HL-60/S4 treated with phorbol 12-myristate 13-acetate at 8.2 ng/mL for 4 days and 3 days (cell line): ENCODE data around the gene ATP6V0A1.
"Not testable (repeated sequence)": the region's sequence is repeated elsewhere in the genome, so short reads cannot be mapped to it uniquely, and the experiment has no call there.

ENCODE experiments used
- in situ Hi-C: fragments of 300-500 bp; cut with MboI; formaldehyde crosslinking; loops from 2 replicates; pipeline ENCODE4 v1.15.0; 2022; ENCODE audit warnings: low sequenced_read_pairs

ATP6V0A1 gene

DNA sequence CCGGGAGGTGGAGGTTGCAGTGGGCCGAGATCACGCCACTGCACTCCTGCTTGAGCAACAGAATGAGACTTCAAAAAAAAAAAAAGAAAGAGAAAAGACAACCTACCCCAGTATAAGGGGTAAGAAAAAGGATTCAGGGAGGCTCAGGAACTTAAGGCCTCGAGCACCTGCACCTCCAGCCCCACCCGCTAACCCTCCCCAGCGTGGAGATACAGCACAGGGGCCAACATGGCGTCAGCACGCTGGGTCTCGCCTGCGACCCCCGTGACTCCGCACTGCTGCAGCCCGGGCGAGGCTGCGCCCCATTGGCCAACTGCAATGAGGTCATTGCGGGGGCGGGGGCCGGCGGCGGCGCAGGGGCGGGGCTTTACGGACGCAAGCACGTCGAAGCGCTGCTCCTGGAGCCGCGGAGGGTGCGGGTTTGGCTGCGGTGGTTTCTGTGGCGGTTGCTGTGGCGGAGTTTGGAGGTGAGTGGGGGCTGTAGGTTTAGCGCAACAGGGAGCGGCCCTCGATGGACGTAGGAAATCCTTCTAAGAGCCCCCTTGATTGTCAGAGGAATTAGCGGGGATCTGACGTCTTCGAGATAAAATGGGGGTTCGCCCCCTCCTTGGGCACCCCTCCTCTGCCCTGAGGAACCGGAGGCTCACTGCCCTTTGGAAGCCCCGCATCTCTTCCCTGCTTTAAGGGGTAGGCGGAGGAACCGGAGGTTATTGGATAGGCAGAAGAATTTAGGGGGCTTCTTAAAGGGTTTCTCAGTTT is at the start of gene ATP6V0A1:
ATP6V0A1 (plus strand) TSS at position 382 of the 759 bp plus-strand sequence. CDS start 2,017 bp downstream, outside the sequence.
- in situ Hi-C loops = no loop called here

DNA sequence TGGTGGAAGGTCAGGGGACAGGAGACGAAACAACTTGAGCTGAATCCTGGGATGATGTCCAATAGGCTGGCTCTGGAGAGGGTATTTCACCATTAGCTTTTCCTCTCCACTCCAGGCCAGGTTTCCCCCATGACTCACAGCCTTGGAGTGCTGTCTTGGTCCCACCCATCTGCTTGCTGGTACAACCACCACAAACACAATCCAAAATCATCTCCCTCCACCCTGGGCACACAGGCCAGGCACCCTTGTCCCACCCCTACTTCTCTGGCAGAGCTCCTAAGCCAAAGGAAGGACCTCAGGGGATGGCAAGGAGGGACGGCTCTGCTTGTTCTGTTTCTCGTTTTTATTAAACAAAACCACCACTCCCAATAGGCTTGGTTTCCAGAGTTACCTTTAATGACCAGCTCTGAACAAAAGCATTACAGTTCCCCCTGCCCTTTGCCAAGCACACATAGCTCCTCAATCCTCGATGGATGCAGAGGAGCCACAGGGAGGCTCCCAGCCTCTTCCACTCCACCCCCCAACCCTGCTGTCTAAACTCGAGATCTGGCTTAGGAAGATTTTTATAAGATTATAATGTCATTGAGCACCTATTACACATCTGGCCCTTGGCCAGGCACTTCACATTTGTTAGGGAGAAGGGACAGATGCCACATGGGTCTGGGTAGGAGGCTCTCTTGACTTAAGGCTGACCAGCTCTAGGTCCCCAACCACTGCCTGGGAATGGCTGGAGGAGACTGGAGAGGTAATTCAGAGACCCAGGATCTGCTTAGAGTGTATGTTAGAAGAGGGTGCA is 49.0 kb upstream of the ATP6V0A1 start:
- in situ Hi-C loops = loop anchor here (10.0 kb wide), 1 partner anchor 85 kb away; no protein-coding TSS in a partner anchor

DNA sequence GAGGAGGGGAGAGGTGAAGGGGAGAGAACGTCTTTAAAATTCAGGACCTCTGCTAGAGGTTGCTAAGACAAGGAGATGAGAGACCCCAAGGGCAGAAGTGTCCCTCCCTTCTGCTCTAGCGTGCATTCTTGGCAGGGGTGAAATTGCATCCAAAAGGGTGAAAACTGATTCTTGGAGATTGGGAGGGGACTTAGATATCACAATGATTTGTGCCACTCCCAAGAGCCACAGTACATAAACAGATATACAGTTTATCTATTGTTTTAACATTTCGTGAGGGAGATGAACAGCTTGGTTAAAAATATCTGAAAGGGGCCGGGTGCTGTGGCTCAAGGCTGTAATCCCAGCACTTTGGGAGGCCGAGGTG is 48.4 kb upstream of the ATP6V0A1 start:
- in situ Hi-C loops = no loop called here

DNA sequence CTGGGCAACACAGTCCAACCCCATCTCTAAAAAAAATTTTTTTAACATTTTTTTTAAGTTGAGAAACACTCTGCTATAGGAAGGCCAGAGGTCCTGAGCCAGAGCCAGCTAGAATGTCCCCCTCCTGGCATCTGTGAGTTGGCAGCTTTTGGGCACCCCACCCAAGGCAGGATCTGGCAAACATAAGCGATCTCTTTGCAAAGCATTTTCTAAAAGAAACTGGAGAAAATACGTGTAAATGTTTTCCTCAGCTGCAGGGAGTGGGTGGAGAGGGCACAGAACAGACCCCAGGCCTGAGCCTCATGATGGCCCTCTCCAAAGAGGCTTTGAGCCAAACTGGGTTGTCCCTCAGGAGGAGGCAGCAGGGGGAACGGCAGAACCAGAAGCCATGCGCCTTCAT is 47.3 kb upstream of the ATP6V0A1 start:
- in situ Hi-C loops = no loop called here

DNA sequence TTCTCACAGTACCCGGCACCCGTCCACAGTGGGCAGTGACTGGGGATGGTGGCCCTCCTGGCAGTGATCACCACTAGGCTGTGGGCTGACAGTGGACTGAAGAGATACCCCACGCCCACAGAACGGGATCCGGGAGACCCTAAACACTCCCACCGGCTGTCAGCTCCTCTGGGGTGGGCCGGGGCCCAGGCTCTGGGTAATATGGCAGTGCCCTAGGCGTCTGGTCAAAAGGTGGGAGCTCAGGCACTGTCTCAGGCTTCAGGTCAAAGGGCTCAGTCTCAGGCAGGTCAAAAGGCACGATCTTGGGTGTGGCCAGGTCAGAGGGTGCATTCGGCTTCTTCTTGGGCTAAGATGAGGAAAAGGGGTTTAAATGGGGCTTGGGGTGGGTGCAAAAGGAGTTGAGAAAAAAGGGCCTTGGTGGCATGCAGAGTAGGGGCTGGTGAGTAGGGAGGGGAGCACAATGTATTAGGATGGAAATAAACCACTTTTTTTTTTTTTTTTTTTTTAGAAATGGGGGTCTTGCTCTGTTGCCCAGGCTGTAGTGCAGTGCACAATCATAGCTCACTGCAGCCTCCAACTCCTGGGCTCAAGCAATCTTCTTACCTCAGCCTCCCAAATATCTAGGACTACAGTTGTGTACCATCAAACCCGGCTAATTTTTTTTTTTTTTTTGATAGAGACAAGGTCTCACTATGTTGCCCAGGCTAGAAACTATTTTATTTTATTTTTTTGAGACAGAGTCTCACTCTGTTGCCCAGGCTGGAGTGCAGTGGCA is 46.6 kb upstream of the ATP6V0A1 start:
- in situ Hi-C loops = no loop called here

DNA sequence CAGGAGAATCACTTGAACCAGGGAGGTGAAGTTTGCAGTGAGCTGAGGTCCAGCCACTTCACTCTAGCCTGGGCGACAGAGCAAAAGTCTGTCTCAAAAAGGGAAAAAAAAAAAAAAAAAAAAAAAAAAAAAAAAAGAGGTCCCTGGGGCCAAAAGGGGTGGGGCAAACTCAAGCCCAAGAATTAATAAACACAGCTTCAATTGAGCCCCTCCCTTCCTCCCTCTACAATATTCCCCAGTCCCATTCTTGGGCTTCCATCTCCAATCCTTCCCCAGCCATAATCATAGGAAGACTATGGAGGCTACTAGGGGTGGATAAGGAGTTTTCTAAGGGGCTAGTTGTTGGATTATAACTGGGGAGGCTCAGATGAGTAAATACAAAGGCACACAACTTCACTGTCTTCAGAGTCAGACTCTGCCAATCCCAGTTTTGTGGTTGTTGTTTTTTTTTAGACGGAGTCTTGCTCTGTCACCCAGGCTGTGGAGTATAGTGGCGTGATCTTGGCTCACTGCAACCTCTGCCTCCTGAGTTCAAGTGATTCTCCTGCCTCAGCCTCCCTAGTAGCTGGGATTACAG is 45.1 kb upstream of the ATP6V0A1 start:
- in situ Hi-C loops = no loop called here

DNA sequence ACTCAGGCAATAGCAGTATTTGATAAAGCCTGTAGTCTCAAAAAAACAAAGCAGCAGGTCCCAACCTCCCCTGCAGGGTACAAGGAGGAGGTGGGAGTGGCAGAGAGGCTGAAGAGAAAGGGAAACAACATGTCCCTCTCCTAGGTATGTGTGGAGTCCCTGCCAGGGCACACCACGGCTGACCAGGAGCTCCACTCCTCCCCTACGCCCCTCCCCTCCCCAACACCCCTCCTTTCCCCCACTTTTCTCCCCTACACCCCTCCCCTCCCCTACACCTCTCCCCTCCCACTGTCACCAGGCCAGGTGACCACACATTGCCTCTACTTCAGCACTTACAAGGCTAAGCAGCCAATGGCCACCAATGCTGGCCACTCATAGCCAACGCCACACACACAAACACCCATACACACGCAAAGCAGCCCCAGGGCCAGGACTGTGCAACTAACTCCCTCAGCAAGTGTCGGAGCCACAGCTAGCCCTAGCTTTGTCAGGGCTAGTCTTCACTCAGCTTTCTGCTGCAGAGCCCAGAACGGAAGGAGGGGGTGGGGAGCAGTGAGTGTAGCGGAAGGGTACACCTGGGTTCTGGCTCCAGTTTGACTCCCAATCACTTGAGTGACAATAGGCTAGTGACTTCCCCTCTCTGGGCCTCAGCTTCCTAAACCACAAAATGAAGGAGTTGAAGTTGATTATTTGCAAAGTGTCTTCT is 43.8 kb upstream of the ATP6V0A1 start:
- in situ Hi-C loops = no loop called here

DNA sequence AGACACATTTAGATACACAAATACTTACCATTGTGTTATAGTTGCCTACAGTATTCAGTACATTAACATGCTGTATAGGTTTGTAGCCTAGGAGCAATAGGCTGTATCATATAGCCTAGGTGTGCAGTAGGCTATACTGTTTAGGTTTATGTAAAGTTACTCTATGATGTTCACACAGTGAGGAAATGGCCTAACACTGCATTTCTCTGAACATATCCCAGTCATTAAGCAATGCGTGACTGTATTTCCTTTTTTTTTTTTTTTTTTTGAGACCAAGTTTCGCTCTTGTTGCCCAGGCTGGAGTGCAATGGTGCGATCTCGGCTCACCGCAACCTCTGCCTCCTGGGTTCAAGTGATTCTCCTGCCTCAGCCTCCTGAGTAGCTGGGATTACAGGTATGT is 40.7 kb upstream of the ATP6V0A1 start:
- in situ Hi-C loops = not testable (repeated sequence)

DNA sequence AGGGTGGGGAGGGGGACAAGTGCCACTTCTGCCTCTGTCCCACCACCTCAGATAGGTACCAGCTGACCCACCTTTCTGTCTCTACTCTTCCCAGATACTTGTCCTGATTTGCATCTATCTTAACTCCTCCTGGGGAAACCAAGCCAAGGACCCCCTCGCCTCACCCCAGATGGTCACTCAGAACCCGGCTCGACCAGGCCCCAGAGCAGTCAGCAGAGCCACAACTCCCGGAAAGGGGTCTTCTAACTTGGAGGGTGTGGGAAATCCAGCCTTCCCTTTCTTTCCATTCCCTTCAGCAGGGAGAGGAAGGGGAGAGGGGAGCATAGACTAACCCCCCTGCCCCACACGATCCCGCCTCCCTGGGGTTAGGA is 37.6 kb upstream of the ATP6V0A1 start:
- in situ Hi-C loops = no loop called here

DNA sequence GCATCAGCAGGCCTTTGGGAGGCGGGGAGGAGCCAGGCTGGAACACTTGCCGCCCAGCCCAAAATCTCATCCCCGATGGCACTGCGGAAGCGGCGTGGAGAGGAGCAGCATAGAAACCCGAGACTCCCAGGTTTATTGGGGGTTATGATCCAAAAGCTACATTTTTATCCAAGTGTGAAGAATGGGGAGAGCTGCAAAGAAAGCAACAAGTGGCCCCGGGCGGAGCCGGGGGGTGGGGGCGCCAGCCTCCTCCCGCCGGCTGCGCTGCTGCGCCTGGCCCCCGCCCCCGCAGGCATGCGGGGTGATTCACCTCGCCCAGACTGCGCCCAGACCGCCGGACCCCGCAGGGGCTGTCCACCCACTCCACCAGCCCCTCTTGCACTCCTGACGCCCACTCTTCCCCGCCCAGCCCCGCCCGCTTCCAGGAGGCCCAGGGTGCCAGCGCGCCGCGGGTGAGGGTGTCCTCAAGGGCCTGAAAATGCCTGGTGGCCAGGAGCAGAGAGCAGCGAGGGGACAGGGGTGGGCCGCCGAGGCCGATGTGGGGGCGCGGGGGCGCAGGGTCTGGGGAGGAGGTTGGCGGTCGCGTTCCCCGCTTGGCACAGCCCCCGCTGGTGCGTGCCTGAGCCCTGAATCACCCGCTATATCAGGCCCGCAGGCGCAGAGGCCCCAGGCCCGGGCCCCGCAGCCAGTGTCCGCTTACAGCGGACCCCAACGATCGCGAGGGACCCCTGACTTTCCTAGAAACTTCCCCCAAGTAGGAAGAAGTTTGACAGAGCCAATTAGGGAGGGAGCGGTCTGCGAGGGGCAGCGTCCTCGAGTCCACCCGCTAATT is 37.0 kb upstream of the ATP6V0A1 start:
- in situ Hi-C loops = no loop called here

DNA sequence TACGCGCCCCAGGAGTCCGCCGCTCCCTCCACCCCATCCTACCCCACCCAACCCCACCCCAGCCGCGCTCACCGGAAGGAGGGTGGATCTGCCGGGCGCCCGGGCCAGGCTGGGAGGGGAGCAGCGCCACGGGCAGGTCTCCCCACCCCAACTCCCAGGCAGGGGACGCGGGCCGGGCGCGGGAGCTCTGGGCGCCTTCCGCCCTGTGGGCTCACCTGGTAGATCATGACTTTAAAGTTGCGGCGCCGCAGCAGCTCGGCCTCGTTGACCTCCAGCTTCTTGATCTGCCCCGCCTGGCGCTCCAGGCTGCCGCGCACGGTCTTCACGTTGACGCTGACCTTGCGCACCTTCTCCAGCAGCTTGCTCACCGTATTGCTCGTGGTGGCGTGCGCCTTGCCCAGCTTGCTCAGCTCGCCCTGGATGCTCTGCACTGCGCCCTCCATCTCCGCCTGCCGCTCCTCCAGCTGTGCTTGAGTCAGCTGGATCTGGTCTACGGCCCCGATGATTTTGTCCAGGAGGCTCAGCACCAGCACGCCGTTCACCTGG is 36.2 kb upstream of the ATP6V0A1 start:
- in situ Hi-C loops = no loop called here

DNA sequence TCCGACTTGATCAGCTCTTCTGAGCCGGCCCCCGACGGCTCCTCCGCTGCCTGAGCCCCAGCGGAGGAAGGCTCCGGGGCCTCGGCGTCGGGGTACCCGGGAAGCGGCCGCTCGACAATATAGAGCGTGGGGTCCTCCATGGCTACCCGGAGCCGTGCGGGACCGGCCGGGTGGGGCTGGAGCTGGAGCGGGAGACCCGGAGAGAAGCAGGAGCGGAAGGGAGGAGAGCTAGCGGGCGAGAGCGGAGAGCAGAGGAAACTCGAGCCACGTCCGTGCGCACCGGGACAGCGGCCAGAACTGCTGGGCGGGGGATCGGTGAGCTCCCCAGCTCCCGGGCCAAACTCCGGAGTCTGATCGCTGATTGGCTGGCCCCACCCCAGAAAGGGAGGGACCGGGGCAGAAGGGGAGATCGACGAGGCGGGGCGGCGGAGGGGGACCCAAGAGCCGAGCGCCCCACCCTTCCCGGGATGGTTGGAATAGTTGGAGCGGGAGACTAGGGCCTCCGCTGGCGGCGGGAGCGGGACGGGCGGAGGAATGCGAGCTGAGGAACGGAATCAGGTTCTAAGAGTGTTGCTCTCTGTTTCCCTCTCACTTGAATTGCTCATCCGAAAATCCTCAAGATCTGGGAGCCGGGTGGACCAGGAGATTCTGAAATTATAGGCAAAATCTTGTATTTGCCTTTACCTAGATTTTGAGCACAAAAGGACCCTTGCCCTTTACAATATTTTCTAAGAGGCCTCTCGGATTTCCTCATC is 35.5 kb upstream of the ATP6V0A1 start, which contains the start of gene CAVIN1:
CAVIN1 (minus strand) TSS at position 299 of the 755 bp plus-strand sequence; CDS start at position 140, 159 bp downstream.
- in situ Hi-C loops = no loop called here

DNA sequence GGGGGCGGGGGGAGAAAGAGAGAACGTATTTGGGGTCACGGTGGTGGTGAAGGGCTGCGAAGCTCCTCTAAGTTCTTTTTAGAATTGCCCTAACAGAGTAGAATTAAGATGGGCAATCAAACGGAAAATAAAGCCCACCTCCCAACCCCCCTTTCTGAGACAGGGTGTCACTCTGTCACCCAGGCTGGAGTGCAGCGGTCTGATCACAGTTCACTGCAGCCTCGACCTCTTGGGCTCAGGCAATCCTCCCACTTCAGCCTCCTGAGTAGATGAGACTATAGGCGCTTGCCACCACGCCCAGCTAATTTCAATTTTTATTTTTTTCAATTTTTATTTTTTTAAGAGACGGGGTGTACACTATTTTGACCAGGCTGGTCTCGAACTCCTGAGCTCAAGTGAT is 34.9 kb upstream of the ATP6V0A1 start:
- in situ Hi-C loops = no loop called here

DNA sequence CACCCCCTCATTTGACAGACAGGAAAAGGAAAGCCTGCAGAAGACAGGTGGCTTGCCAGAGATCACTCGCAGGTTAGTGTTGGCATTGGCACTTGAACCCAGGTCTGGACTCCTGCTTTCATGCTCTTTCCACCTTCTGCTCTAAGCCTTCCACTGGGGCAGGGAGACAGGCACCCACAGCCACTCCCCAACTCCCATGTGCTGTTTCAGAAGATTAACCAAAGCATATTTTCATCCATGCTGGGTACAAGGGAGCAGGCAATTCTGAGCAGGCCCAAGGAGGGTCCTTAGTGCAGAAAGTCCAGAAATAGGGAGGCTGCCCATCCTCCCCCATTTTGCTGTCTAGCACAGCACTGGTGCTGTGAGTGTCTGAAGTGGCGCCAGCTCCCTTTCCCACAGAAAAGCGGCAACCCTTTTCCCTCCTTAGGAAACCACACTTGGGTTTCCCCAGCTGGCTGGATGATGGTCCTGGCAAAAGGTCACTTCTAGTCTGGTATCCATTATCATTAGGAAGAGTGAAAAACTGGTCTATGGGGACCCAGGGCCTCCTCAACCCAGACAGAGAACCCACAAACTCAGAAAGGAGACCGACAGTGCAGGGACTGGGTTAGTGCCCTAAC is 33.6 kb upstream of the ATP6V0A1 start:
- in situ Hi-C loops = no loop called here

DNA sequence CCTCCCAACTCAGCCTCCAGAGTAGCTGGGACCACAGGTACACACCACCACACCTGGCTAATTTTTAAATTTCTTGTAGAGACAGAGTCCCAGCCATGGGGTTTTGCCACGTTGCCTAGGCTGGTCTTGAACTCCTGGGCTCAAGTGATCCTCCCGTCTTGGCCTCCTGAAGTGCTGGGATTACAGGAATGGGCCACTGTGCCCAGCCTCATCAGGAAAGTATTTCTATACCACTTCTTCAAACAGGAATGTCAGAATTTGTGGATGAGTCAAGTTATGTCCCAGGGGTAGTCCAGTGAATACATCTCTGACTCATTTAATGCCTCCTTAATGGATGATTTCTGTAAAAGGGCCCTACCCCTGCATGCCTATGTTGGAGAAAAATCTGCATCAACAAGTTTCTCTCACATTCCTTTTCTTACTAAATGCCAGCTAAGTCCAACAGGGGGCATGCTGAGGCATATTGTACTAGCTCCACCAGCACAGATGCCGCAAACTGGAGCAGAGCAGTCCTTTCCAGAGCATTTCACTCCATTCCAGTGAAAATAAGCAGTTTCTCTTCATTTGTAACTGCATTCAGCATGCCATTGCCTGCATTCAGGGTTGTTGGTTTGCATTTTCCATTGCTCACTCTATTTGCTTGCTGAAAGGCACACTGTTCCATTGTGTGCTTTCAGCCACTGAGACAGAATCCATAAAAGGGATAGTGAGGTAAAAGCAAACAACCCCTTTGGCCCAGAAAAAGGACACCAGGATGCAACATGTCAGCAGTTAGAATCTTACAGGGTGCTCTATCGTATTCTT is 30.3 kb upstream of the ATP6V0A1 start:
- in situ Hi-C loops = no loop called here

DNA sequence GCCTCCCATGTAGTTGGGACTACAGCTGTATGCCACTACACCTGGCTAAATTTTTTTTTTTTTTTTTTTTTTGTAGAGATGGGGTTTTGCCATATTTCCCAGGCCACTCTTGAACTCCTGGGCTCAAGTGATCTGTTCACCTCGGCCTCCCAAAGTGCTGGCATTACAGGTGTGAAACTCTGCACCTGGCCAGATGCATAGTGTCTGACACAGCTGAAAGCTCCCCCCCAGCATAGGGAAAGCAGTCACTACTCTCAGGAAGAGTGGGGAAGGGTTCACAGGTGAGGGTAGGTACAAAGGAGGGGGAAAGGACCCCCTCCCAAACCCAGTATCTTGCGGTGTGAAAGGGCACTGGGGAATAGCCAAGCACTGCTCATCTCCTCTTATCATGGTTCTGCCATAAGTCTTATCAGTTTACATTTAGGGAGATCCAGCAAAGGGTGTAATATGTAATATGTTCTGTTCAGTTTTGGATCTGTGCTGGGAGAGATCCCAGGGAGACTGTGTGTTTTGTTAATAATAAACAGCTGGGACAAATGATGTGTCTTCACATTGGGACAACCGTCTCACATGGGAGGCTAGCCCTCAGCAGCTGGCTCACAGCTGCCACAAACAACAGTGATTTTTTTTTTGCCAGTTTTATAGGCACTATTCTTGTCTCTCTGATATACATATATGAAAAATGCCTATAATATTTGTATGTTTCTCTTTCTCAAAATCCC is 28.8 kb upstream of the ATP6V0A1 start:
- in situ Hi-C loops = no loop called here

DNA sequence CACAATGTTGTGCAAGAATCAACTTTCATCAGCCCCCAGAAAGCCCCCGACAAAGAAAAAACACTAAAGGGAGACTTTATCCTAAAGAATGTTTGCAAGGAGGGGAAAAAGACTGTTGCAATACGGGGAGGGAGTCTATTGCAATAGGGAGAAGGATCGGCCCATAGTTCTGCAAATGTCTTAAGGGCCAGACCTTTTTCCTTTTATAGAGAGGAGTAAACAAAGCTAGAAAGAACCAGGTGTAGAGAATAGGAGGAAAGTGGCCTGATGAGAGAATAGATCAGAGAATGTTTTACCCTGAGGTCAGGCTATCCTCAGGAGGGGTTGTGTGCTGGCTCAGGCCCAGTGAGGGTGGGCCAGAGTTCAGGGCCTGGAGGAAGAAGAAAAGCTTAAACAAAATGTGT is 26.9 kb upstream of the ATP6V0A1 start:
- in situ Hi-C loops = no loop called here
